Heart left ventricle (tissue), 13 donors: Measurements from ENCODE around the gene GAS2L2.

Source experiments
- POLR2A ChIP-seq, 2 donors: fragments of 450-650 bp; IDR thresholded peaks; one replicate each; pipeline ENCODE4 v1.6.1; 2017; ENCODE audit warnings: antibody characterized with exemption in 2 of 2, mild to moderate bottlenecking in 2 of 2, moderate library complexity in 2 of 2
- TF ChIP-seq, protein P1 (sequence below), 12 donors: fragments of 200-600 bp; sonication (generic) in 4 of 12; IDR thresholded peaks; one replicate each; pipeline versions ENCODE4 v1.5.0 to v1.8.0; 2018 to 2022; ENCODE audit warnings: antibody characterized with exemption in 12 of 12, mild to moderate bottlenecking in 5 of 12
- donor health status: ischemic (EF 13 %, LVEDD 7.1; RV severe dilation, severe dysfunction).
- donor health status: DM: no; HTN: yes; CAD: no.
- donor health status: DM: no; HTN: no; CAD: no.
- donor health status: ischemic (EF 25% LVEDD 6.9; RV normal size, moderate dysfunction).
- donor health status: ischemic (EF 25% LVEDD 5.7; RV mildly dilated, moderate dysfunction).
- donor health status: ischemic (EF 35%, LVEDD 5.7; RV mildly dilated, moderate dysfunction).
- donor health status: nonischemic (EF 11% LVEDD 7.7; RV severe dilation, severe dysfunction).
- donor health status: DM: yes; HTN: yes; CAD: no.
- donor health status: PGD.
- donor health status: ischemic (EF 29% LVEDD 5.4; RV normal size, mild dysfunction).
- donor health status: nonischemic (EF 23%, LVEDD 6.1; RV moderate dilation, normal function).

DNA sequence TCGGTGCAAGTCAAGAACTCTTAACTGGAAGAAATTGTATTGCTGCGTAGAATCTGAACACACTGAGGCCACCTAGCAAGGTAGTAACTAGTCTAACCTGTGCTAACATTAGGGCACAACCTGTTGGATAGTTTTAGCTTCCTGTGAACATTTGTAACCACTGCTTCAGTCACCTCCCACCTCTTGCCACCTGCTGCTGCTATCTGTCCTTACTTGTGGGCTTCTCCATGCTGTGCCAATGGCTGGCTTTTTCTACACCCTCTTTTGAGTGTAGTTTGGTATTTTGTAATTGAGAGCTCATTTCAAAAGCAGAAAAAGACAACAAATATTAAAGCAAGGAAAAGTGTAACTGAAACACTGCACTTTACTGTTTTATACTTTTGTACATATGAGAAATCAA is 29.3 kb downstream of the GAS2L2 start:
- TF ChIP-seq, protein P1, sequence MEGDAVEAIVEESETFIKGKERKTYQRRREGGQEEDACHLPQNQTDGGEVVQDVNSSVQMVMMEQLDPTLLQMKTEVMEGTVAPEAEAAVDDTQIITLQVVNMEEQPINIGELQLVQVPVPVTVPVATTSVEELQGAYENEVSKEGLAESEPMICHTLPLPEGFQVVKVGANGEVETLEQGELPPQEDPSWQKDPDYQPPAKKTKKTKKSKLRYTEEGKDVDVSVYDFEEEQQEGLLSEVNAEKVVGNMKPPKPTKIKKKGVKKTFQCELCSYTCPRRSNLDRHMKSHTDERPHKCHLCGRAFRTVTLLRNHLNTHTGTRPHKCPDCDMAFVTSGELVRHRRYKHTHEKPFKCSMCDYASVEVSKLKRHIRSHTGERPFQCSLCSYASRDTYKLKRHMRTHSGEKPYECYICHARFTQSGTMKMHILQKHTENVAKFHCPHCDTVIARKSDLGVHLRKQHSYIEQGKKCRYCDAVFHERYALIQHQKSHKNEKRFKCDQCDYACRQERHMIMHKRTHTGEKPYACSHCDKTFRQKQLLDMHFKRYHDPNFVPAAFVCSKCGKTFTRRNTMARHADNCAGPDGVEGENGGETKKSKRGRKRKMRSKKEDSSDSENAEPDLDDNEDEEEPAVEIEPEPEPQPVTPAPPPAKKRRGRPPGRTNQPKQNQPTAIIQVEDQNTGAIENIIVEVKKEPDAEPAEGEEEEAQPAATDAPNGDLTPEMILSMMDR (IDR thresholded peaks at IDR 0.05) = no peak
- no peak for TF ChIP-seq POLR2A (IDR thresholded peaks at IDR 0.05)
